ENCODE results near the gene NPR3.

GRCh38 chr5:32713361-32713769, 2.2 kb downstream of the NPR3 start:
- TF ChIP-seq POLR2A (IDR thresholded peaks at IDR 0.05) (no peak), POLR2AphosphoS5 (IDR thresholded peaks at IDR 0.05) (no peak)

Measured in breast epithelium (tissue), 3 donors.